PC-9 (cell line): ENCODE data around the gene FBH1.

Experiments used
- EZH2 ChIP-seq: fragments of 200-600 bp; sonication (generic); IDR thresholded peaks from 2 replicates; pipeline ENCODE4 v1.8.0; 2017; ENCODE audit warnings: antibody characterized with exemption, low read depth
- TF ChIP-seq, protein P1 (sequence below): fragments of 200-600 bp; sonication (generic); conservative IDR thresholded peaks from 2 replicates; pipeline ENCODE4 v1.6.1; 2017; ENCODE audit warnings: mixed run types, antibody characterized with exemption, mild to moderate bottlenecking, moderate library complexity

DNA sequence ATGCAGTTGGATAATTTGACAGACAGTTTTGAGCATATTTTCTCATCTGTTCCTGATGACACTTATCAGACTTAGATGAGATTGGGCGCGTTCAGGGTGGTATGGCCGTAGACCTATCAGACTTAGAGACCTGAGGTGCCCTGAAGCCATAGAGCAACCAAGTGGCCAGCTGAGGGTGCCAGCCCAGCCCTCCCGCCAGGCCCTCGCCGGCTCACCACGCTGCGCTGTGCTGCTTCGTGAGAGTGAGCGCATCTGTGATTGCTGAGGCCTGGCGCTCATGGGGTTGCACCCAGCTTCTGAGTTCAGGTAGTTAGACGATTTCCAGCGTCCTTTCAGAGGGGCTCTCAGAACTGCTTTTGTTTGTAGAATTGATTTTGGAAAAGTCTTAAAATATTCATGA is 10.2 kb downstream of the FBH1 start:
- TF ChIP-seq, protein P1, sequence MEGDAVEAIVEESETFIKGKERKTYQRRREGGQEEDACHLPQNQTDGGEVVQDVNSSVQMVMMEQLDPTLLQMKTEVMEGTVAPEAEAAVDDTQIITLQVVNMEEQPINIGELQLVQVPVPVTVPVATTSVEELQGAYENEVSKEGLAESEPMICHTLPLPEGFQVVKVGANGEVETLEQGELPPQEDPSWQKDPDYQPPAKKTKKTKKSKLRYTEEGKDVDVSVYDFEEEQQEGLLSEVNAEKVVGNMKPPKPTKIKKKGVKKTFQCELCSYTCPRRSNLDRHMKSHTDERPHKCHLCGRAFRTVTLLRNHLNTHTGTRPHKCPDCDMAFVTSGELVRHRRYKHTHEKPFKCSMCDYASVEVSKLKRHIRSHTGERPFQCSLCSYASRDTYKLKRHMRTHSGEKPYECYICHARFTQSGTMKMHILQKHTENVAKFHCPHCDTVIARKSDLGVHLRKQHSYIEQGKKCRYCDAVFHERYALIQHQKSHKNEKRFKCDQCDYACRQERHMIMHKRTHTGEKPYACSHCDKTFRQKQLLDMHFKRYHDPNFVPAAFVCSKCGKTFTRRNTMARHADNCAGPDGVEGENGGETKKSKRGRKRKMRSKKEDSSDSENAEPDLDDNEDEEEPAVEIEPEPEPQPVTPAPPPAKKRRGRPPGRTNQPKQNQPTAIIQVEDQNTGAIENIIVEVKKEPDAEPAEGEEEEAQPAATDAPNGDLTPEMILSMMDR: no peak
- no peak for TF ChIP-seq EZH2
